ENCODE results near the gene CHMP1A.
"Not testable (repeated sequence)": the region's sequence is repeated elsewhere in the genome, so short reads cannot be mapped to it uniquely, and the experiment has no call there.

The CHMP1A gene

DNA sequence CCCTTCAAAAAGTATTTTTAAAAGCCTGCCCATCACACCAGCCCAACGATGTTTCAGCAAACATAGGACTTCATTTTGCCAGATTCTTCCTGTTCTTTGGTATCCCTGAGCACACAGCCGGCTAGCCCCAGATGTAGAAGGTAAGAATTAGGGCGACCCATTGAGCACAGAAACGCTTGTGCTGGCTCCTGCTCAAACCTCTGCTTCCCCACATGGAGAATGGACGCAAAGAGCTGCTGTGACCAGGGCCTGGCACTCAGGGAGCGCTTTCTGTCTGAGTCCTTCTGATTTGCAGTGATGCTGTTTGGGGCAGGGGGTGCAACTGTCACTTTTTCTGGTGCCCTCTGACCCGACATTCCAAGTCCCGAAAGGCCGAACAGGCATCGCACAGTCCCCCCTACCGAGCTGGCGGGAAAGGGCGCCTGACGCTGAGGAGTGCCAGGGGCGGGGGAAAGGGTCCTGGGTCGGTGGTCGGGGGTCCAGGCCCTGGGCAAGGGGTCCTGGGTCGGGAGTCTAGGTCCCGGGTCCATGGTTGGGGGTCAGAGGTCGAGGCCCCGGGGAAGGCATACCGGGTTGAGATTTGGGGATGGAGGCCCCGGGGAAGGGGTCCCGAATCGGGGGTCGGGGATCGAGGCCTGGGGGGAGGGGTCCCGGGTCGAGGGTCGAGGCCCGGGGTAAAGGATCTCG, 930 bp downstream of the CHMP1A start:
- no peak for DNase-seq

DNA sequence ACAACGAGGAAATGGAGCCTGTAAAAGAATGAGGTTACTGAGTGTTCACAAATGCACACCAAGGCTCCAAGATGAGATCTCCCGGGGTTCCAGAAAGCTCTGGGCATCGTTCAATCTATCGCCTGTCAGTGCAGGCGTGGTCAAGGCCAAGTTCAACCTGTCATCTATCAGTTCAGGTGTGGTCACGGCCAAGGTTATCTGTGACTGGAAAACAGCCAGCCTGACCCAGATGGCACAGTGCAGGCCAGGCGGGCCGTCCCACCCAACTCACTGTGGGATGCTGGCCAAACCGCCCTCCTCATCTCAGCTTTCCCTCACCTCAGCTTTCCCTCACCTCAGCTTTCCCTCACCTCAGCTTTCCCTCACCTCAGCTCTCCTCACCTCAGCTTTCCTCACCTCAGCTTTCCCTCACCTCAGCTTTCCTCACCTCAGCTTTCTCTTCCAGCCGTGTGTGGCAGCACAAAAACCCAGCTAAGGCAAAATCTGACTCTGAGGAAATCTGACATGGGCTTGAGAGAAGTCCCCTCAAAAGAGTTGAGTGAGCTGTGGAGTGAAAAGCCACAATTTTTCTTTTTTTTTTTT, 2.4 kb downstream of the CHMP1A start:
- DNase-seq = no peak

DNA sequence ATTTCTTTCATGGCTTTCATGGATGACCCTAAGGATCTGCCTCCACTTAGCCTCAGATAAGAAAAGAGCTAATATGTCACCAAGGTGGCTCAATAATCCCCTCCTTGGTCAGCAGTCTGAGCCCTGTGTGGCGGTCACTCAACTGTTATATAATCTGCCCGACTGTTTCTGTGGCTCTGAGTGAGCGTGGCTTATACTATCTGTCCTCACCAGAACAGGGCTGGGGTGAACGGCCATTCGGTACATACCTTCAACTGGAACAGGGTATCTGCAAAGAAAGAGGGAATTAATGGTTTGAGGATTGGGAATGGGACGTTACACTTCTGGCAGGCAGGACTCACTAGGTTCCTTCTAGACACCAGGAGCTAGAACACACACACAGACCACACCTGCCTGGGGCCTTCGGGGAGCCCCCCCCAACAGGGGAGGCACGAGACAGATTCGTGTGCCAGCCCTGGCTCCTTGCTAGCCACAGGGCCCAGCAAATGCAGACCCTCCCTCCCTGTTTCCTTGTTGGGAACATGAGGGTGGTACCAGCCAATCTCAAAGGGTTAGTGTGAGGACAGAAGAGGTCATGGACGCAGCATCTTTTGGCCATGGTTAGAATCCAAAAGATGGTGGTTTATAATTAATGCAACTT, 3.7 kb downstream of the CHMP1A start:
- DNase-seq = no peak

GRCh38 chr16:89651584-89651983, 5.9 kb downstream of the CHMP1A start:
- no peak for DNase-seq

- DNase-seq = no peak
These were observed 10.6 kb downstream of the CHMP1A start for GRCh38 chr16:89646906-89647305.

GRCh38 chr16:89646270-89646669, 11.2 kb downstream of the CHMP1A start:
- DNase-seq = no peak

- no peak for DNase-seq
These were observed 12.4 kb downstream of the CHMP1A start for GRCh38 chr16:89645122-89645521.

DNA sequence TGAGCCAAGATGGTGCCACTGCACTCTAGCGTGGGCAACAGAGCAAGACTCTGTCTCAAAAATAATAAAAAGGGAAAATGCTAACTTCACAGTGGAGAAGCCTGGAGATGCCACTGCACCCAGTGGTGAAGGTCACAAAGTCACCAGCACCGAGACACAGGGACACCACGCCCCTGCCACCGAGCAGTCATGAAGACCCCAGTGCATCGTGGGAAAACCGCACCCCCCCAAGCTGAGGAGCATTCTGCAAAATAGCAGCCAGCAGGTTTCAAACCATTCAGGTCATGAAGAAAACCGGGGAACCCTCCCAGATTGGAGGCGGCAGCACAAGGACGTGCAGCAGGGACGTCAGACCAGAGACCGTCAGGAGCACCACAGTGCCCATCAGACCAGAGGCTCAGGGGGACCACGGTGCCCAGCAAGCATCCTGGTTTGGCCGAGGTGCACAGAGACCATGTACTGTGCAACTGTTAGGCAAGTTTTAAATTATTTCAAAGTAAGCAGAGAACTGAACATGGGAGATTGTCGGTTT, 13.7 kb downstream of the CHMP1A start:
- DNase-seq = no peak

DNA sequence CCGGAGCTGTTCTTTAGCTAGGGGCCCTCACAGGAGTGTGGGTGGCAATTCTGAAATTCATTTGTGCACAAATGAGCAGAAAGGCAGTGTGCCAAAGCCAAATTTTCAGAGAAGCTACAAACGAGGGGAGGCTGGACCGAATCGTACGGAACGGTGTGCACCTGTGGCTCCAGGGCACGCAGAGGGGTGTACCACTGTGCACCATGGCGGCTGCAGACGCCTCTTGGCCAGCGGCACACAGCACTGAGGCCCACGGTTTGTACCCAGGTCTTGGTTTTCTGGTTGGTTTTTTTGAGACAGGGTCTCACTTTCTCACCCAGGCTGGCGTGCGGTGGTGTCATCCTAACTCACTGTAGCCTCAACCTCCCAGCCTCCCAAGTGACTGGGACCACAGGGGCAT, 14.9 kb downstream of the CHMP1A start:
- DNase-seq = no peak

DNA sequence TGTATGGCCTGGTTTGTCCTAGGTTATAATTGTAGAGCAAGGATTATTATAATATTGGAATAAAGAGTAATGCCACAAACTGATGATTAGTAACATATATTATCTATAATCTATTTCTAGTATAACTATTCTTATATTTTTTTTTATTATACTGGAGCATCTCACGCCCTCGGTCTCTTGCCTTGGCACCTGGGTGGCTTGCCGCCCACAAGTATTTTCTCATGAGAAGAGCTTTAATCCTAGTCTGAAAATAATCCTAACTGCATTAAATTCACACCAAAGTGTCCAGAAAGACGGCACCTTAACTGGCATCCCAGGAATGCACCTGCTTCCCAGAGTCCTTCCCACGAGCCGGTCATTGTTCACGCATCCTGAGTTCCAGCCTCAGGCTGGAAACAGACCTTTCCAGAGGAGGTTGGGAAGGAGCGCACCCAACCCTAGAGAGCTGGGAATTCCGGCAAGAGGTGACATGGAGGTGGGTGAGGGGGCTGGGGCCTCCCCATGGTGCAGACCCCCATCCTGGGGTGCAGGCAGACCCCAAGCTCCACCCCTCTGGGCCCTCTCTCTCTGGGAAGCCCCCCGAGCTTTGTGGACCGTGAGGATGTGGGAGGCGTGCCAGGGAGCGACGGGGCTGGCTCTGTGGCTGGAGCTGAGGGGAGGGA, 15.9 kb downstream of the CHMP1A start:
- DNase-seq = no peak

DNA sequence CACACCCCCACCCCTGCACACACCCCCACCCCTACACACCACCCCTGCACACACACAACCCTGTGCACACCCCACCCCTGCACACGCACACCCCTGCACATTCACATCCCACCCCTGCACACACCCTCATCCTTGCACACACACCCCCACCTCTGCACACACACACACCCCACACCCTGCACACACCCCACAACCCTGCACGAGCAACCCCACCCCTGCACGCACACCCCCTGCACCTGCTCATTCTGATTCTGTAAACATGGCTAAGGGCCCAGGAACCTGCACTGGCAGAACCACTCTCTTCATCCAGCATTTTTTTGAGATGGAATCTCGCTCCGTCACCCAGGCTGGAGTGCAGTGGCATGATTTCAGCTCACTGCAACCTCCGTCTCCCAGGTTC, 18.1 kb downstream of the CHMP1A start:
- DNase-seq = no peak

- no peak for DNase-seq
These were observed 19.1 kb downstream of the CHMP1A start for GRCh38 chr16:89638455-89638854.

DNA sequence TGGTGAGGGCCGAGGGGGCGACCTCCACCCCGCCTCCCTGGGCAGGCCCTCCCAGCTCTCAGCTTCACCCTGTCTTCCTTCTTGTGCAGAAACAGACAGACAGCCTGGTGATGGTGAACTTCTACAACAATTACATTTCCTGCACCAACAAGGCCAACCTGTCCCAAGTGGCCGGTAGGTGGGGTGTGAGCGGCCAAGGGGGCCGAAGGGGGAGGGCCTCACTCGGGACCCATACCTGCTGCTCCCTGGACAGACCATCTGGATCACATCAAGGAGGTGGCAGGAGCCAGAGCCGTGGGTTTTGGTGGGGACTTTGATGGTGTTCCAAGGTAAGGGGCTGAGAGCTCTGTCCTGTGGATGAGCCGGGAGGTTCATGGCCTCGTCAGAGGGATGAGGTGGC, 20.1 kb downstream of the CHMP1A start:
- DNase-seq = no peak

DNA sequence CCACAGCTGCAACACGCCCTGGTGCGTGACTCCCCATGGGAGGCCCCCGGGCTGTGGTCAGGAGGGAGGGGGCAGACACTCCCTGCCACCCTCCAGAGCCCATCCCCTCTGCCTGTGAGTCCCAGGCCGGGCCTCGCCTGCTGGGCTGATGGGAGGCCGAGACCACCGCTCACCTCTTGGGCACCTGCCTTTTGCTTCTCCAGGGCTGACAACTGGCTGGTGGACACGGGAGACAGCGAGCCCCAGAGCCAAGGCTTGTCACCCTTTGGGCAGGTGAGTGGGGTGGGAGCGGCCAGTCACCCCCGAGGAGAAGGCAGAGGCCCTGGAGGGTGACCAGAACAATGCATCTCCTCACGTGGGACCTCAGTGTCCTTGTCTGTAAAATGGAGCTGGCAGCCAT, 20.8 kb downstream of the CHMP1A start:
- DNase-seq = no peak

GRCh38 chr16:89634463-89635385, 22.8 kb downstream of the CHMP1A start:
- DNase-seq = not testable (repeated sequence)

DNA sequence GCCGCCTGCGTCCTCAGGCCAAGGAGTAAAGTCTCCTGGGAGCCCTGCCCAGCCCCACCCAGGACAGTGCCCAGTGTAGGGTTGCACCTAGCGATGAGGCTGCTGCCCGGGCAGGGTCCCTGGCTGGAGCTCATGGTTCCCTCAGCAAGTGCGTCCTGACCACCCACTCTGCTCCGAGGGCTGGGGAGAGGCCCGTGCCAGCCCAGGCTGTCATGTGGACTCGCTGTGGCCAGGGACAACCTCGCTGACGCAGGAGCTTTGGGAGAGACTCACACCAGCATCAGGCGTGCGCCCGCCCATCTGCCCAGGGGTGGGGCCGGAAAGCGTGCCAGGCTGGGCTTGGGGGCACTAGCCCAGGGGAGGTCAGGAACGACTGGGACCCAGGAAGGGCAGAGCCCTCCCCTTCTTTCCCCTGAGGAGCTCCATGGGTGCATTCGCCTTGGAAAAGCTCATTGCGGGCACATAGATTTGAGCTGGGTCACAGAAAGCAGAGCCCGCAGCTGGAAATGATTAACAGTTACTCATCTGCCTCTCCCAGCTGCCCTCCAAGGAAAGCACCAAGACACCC, 24.4 kb downstream of the CHMP1A start:
- DNase-seq = no peak

DNA sequence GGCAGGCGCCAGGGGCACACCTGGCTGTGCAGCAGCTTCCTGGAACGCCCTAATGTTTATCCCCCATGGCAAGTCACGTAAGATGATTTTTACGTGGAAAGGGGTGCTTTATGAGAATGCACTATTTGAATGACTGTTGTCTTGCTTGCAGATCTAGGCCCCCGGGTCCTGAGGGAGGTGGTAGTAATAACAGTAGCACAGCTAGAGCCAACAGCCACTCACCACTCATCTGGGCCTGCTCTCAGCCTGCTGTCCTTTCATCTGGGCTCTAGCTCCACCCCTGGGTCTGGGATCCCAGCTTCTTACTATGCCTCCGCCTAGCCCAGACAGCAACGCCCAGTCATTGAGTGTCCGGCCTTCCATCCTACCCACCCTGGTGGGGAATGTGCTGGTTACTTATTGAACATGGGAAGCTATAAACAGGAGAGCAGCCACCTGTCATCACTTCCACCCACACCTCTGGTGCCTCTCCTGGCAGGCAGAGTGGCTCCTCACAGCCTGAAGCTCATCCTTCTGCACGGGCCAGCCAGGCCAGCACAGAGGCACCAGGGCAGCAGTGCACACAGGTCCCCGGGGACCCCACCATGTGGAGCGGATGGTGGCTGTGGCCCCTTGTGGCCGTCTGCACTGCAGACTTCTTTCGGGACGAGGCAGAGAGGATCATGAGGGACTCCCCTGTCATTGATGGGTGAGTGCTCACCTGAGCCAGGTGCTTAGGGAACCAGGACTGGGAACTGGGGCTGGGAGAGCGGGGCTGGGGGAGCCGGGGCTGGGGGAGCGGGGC, 27.5 kb downstream of the CHMP1A start:
- DNase-seq = no peak

DNA sequence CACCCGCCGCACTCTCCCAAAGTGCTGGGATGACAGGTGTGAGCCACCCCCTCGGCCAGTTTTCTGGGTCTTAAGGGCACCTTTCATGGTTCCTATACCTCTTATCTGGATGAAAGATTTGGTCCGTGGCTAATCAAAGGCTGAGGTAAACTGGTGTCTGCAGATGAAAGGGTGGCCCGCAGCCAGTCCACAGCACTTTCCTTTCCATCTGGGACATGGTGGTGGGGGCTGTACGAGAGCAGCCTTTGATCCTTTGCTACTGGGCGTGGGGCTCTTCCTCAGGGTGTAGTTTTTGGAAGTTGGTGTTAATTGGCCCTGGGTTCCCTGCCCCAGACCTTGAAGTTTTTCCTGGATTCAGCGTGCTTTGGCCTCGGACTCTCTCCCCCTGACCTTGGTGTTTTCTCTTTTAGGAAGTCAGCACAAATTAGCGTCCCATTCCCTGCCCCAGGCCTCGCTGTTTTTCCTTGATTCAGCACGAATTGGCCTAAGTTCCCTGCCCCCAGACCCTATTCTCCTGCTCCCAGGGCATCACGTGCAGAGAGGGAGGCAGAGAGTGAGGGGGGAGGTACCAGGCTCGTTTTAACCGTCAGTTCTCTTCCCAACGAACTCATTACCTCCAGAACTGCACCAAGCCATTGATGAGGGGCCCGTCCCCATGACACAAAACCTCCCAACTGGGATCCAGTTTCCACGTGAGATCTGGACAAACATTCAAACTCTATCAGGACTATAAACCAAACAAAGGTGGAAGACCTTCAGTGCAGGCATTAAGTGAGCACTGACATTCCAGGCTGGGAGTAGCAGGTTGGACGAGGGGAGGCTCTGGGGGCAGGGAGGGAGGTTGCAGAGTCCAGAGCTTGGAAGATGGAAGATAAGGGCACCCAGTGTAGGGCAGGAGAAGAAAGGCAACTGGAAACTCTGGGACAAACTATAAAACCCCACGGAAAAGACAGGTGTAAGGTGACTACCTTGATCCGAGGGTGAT, 32.4 kb downstream of the CHMP1A start:
- no peak for DNase-seq

- no peak for DNase-seq
These were observed 33.8 kb downstream of the CHMP1A start for GRCh38 chr16:89623511-89624261.

All from activated effector memory CD4-positive, alpha-beta T cell treated with anti-CD3 and anti-CD28 coated beads, Interleukin-2, amount 50 U/mL, for 16 hours (primary cell).